Neuronal stem cell (in vitro differentiated cells): ENCODE measurements around the gene SLC9A4.

Experiments used
- DNase-seq: peaks from one replicate; pipeline ENCODE4 v3.0.0-alpha.2; 2013; ENCODE audit warnings: low spot score
- H2AFZ ChIP-seq: one replicate; pipeline ENCODE4 v1.6.1; 2013; ENCODE audit warnings: mild to moderate bottlenecking, low read length, inconsistent platforms
- H2AK5ac ChIP-seq: 2 replicates; pipeline ENCODE4 v1.6.1; 2013; ENCODE audit warnings: low read depth, mild to moderate bottlenecking, inconsistent platforms, low read length, moderate library complexity, mixed read lengths
- H2BK120ac ChIP-seq: 2 replicates; pipeline ENCODE4 v1.6.1; 2013; ENCODE audit warnings: low read depth, mild to moderate bottlenecking, inconsistent platforms, low read length, moderate library complexity, mixed read lengths
- H2BK12ac ChIP-seq: one replicate; pipeline ENCODE4 v1.6.1; 2013; ENCODE audit warnings: low read length, inconsistent platforms
- H2BK15ac ChIP-seq: 2 replicates; pipeline ENCODE4 v1.6.1; 2013; ENCODE audit warnings: mild to moderate bottlenecking, low read length, inconsistent platforms, mixed read lengths
- H2BK5ac ChIP-seq: one replicate; pipeline ENCODE4 v1.6.1; 2013; ENCODE audit warnings: inconsistent platforms, mild to moderate bottlenecking, low read length, moderate library complexity
- H3K14ac ChIP-seq: one replicate; pipeline ENCODE4 v1.6.1; 2013; ENCODE audit warnings: low read length, inconsistent platforms
- H3K18ac ChIP-seq: 2 replicates; pipeline ENCODE4 v1.6.1; 2013; ENCODE audit warnings: low read length, inconsistent platforms
- H3K23ac ChIP-seq: 2 replicates; pipeline ENCODE4 v1.6.1; 2013; ENCODE audit warnings: low read depth, mild to moderate bottlenecking, mixed read lengths, low read length, inconsistent platforms; ENCODE audit not compliant: poor library complexity
- H3K27ac ChIP-seq: replicated peaks from 3 replicates; pipeline ENCODE4 v1.5.1; 2013; ENCODE audit warnings: low read length, inconsistent platforms
- H3K27me3 ChIP-seq, 3 experiments: 2 replicates each; pipeline ENCODE4 v1.6.1; 2013; ENCODE audit warnings: low read length in 3 of 3, mild to moderate bottlenecking in 2 of 3, inconsistent platforms in 1 of 3, low read depth in 1 of 3, mixed read lengths in 1 of 3, moderate library complexity in 1 of 3; ENCODE audit not compliant: control insufficient read depth in 3 of 3, insufficient read depth in 3 of 3
- H3K36me3 ChIP-seq, 2 donors: replicated peaks in 1 of 2; 2 replicates each; pipeline ENCODE4 v1.6.1; 2013; ENCODE audit warnings: low read length in 2 of 2; ENCODE audit not compliant: control insufficient read depth in 2 of 2, insufficient read depth in 2 of 2
- H3K4ac ChIP-seq: 2 replicates; pipeline ENCODE4 v1.6.1; 2013; ENCODE audit warnings: inconsistent platforms, mild to moderate bottlenecking, low read length, moderate library complexity
- H3K4me1 ChIP-seq, 2 donors: 1 replicate in 1 of 2; 2 replicates in 1 of 2; pipeline ENCODE4 v1.6.1; 2013; ENCODE audit warnings: low read length in 2 of 2, low read depth in 1 of 2; ENCODE audit not compliant: control insufficient read depth in 2 of 2, insufficient read depth in 1 of 2
- H3K4me2 ChIP-seq: one replicate; pipeline ENCODE4 v1.6.1; 2013; ENCODE audit warnings: mild to moderate bottlenecking, low read length, inconsistent platforms; ENCODE audit not compliant: insufficient read depth, poor library complexity, severe bottlenecking
- H3K4me3 ChIP-seq, 2 donors: 2 replicates each; pipeline ENCODE4 v1.5.1; 2013; ENCODE audit warnings: low read length in 2 of 2, mild to moderate bottlenecking in 2 of 2, inconsistent platforms in 1 of 2, moderate library complexity in 1 of 2
- H3K79me1 ChIP-seq: one replicate; pipeline ENCODE4 v1.6.1; 2013; ENCODE audit warnings: low read depth, mild to moderate bottlenecking, inconsistent platforms, low read length, moderate library complexity
- H3K9ac ChIP-seq: one replicate; pipeline ENCODE4 v1.6.1; 2013; ENCODE audit warnings: mild to moderate bottlenecking, low read depth, low read length, inconsistent platforms; ENCODE audit not compliant: poor library complexity
- H3K9me3 ChIP-seq, 2 donors: replicated peaks in 1 of 2; 2 replicates each; pipeline versions ENCODE3 to v1.6.1; 2013; ENCODE audit warnings: low read length in 2 of 2, mild to moderate bottlenecking in 2 of 2, inconsistent platforms in 1 of 2, low read depth in 1 of 2, mixed read lengths in 1 of 2, moderate library complexity in 1 of 2; ENCODE audit not compliant: control insufficient read depth in 2 of 2, insufficient read depth in 1 of 2
- H4K8ac ChIP-seq: one replicate; pipeline ENCODE4 v1.6.1; 2013; ENCODE audit warnings: low read depth, mild to moderate bottlenecking, inconsistent platforms, low read length, moderate library complexity
- H4K91ac ChIP-seq: one replicate; pipeline ENCODE4 v1.6.1; 2013; ENCODE audit warnings: low read length, low read depth, mild to moderate bottlenecking, inconsistent platforms; ENCODE audit not compliant: poor library complexity
- WGBS, 2 donors: extraction: QIAGEN DNeasy Blood & Tissue Kit; methylation state at CpG; one replicate each; pipeline ENCODE4 v1.1.7; 2013; ENCODE audit warnings: missing lambda C conversion rate in 2 of 2, mixed read lengths in 1 of 2; ENCODE audit not compliant: insufficient read length in 2 of 2, insufficient replicate concordance in 1 of 2; ENCODE audit errors: extremely low coverage in 2 of 2; 5-methylcytosine and 5-hydroxymethylcytosine counted together

SLC9A4 gene

GRCh38 chr2:102442967-102443828 lies 29.8 kb upstream of the SLC9A4 start:
- no peak for DNase-seq
- no peaks in the 10 kb centered on the region for H3K4me1 ChIP-seq
- H3K79me1 ChIP-seq = no peaks in the 10 kb centered on the region
- no peak overlapping the region for H3K27ac ChIP-seq
- no peak overlapping the region for H2BK12ac ChIP-seq
- no peak overlapping the region for H3K4ac ChIP-seq
- WGBS, 2 donors = no CpG with 5 or more reads among the region's 13 CpGs
- no peak overlapping the region for H3K18ac ChIP-seq
- no peak overlapping the region for H3K4me3 ChIP-seq
- H2BK5ac ChIP-seq = no peak overlapping the region
- H4K8ac ChIP-seq = no peak overlapping the region
- H4K91ac ChIP-seq = no peak overlapping the region
- no peak overlapping the region for H3K23ac ChIP-seq
- H3K27me3 ChIP-seq = no peaks in the 10 kb centered on the region
- H3K14ac ChIP-seq = no peak overlapping the region
- no peaks in the 10 kb centered on the region for H3K36me3 ChIP-seq
- H2AFZ ChIP-seq = no peak overlapping the region
- H3K9me3 ChIP-seq = no peaks in the 10 kb centered on the region
- H3K9ac ChIP-seq = no peak overlapping the region
- no peak overlapping the region for H2BK15ac ChIP-seq
- H3K4me2 ChIP-seq = no peak overlapping the region
- no peak overlapping the region for H2AK5ac ChIP-seq
- no peak overlapping the region for H2BK120ac ChIP-seq

GRCh38 chr2:102444233-102444632 lies 28.8 kb upstream of the SLC9A4 start:
- H3K4me2 ChIP-seq = no peak overlapping the region
- no peak for DNase-seq
- H2BK5ac ChIP-seq = no peak overlapping the region
- no CpG with 5 or more reads among the region's 3 CpGs for WGBS, 2 donors
- H4K8ac ChIP-seq = no peak overlapping the region
- H2AK5ac ChIP-seq = no peak overlapping the region
- H3K23ac ChIP-seq = no peak overlapping the region
- no peaks in the 10 kb centered on the region for H3K79me1 ChIP-seq
- no peak overlapping the region for H2BK15ac ChIP-seq
- no peak overlapping the region for H3K14ac ChIP-seq
- H4K91ac ChIP-seq = no peak overlapping the region
- H3K4me3 ChIP-seq = no peak overlapping the region
- no peak overlapping the region for H2BK120ac ChIP-seq
- H2BK12ac ChIP-seq = no peak overlapping the region
- H3K4ac ChIP-seq = no peak overlapping the region
- no peaks in the 10 kb centered on the region for H3K4me1 ChIP-seq
- H3K27me3 ChIP-seq = no peaks in the 10 kb centered on the region
- H3K9me3 ChIP-seq = no peaks in the 10 kb centered on the region
- no peak overlapping the region for H3K18ac ChIP-seq
- H3K9ac ChIP-seq = no peak overlapping the region
- no peak overlapping the region for H3K27ac ChIP-seq
- no peaks in the 10 kb centered on the region for H3K36me3 ChIP-seq
- H2AFZ ChIP-seq = no peak overlapping the region

- Histone ChIP-seq H3K4me2 (no peak overlapping the region), H2BK12ac (no peak overlapping the region), H3K27ac (no peak overlapping the region), H3K23ac (no peak overlapping the region), H3K18ac (no peak overlapping the region), H3K9me3 (no peaks in the 10 kb centered on the region), H2BK5ac (no peak overlapping the region), H3K36me3 (no peaks in the 10 kb centered on the region), H4K8ac (no peak overlapping the region), H2AFZ (no peak overlapping the region), H3K4ac (no peak overlapping the region), H2BK120ac (no peak overlapping the region), H2AK5ac (no peak overlapping the region), H3K9ac (no peak overlapping the region), H2BK15ac (no peak overlapping the region), H3K4me1 (no peaks in the 10 kb centered on the region), H3K14ac (no peak overlapping the region), H3K4me3 (no peak overlapping the region), H4K91ac (no peak overlapping the region), H3K27me3 (no peaks in the 10 kb centered on the region), H3K79me1 (no peaks in the 10 kb centered on the region)
- no CpG with 5 or more reads among the region's 9 CpGs for WGBS, 2 donors
- no peak for DNase-seq
These were observed 26.1 kb upstream of the SLC9A4 start for GRCh38 chr2:102446936-102447335.

GRCh38 chr2:102449370-102449974 lies 23.6 kb upstream of the SLC9A4 start:
- Histone ChIP-seq H4K8ac (no peak overlapping the region), H3K14ac (no peak overlapping the region), H3K9me3 (no peaks in the 10 kb centered on the region), H2BK120ac (no peak overlapping the region), H3K27me3 (no peaks in the 10 kb centered on the region), H2BK5ac (no peak overlapping the region), H3K18ac (no peak overlapping the region), H3K4me1 (no peaks in the 10 kb centered on the region), H2AFZ (no peak overlapping the region), H2AK5ac (no peak overlapping the region), H2BK12ac (no peak overlapping the region), H3K9ac (no peak overlapping the region), H3K27ac (no peak overlapping the region), H3K4ac (no peak overlapping the region), H3K23ac (no peak overlapping the region), H2BK15ac (no peak overlapping the region), H4K91ac (no peak overlapping the region), H3K4me3 (no peak overlapping the region), H3K79me1 (no peaks in the 10 kb centered on the region), H3K4me2 (no peak overlapping the region), H3K36me3 (no peaks in the 10 kb centered on the region)
- no CpG with 5 or more reads among the region's 1 CpG for WGBS, 2 donors
- no peak for DNase-seq
